Hepatocyte (in vitro differentiated cells): ENCODE measurements around the gene KXD1.

ENCODE experiments used
- EZH2 ChIP-seq: fragments of 200-600 bp; sonication (generic); IDR thresholded peaks from 2 replicates; pipeline ENCODE4 v1.6.1; 2016; ENCODE audit warnings: antibody characterized with exemption, mild to moderate bottlenecking, borderline replicate concordance
- TF ChIP-seq, protein P1 (sequence below): fragments of 200-600 bp; sonication (generic); IDR thresholded peaks from 2 replicates; pipeline ENCODE4 v1.5.1; 2016; ENCODE audit warnings: antibody characterized with exemption, mild to moderate bottlenecking; ENCODE audit not compliant: poor library complexity

DNA sequence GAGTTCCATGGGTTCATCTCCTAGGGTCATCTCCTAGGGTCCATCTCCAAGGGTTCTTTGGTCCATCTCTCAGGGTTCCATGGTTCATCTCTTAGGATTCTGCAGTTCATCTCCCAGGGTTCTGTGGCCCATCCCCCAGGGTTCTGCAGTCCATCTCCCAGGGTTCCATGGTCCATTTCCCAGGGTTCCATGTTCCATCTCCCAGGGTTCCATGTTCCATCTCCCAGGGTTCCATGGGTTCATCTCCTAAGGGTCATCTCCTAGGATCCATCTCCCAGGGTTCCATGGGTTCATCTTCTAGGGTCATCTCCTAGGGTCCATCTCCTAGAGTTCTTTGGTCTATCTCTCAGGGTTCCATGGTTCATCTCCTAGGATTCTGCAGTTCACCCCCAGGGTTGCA is 59.9 kb downstream of the KXD1 start:
- no peak for TF ChIP-seq EZH2
- TF ChIP-seq, protein P1, sequence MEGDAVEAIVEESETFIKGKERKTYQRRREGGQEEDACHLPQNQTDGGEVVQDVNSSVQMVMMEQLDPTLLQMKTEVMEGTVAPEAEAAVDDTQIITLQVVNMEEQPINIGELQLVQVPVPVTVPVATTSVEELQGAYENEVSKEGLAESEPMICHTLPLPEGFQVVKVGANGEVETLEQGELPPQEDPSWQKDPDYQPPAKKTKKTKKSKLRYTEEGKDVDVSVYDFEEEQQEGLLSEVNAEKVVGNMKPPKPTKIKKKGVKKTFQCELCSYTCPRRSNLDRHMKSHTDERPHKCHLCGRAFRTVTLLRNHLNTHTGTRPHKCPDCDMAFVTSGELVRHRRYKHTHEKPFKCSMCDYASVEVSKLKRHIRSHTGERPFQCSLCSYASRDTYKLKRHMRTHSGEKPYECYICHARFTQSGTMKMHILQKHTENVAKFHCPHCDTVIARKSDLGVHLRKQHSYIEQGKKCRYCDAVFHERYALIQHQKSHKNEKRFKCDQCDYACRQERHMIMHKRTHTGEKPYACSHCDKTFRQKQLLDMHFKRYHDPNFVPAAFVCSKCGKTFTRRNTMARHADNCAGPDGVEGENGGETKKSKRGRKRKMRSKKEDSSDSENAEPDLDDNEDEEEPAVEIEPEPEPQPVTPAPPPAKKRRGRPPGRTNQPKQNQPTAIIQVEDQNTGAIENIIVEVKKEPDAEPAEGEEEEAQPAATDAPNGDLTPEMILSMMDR, result no peak
